Measurements from ENCODE around the gene DLX1. TPM values are rescaled to one million over a fixed set of nuclear protein-coding genes. Genes with fewer than 3 reads are reported as not detected.

DLX1 gene
- 25.2 and 29.7 TPM in 2 replicates for total RNA-seq
- long read RNA-seq, transcript DLX1-203 (3 exons, 2,640 nt): major isoform, 25 of 42 reads
- long read RNA-seq, partial matches to known transcripts: 0 of 42 reads
- long read RNA-seq, other reads (novel, unspliced or antisense): 13 of 42 reads

DNA sequence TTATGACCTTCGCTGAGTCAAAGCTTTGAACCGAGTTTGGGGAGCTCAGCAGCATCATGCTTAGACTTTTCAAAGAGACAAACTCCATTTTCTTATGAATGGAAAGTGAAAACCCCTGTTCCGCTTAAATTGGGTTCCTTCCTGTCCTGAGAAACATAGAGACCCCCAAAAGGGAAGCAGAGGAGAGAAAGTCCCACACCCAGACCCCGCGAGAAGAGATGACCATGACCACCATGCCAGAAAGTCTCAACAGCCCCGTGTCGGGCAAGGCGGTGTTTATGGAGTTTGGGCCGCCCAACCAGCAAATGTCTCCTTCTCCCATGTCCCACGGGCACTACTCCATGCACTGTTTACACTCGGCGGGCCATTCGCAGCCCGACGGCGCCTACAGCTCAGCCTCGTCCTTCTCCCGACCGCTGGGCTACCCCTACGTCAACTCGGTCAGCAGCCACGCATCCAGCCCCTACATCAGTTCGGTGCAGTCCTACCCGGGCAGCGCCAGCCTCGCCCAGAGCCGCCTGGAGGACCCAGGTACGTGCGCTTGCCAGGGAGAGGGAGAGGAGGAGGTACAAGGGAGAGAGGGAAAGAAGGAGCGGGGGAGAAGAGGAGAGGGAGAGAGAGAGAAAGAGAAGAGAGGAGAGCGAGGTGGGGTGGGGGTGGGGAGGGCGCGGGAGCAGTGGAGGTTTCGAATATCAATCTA lies at the start of gene DLX1:
TSS of gene DLX1 (plus strand) at position 48 of the 700 bp plus-strand sequence. CDS start at position 219, 171 bp downstream.
- Mint-ChIP-seq H3K27me3 (ENCODE audit: unreplicated experiment) (no peaks in the 10 kb centered on the region), H3K9me3 (ENCODE audit: unreplicated experiment) (no peaks in the 10 kb centered on the region), H3K4me3 (ENCODE audit: unreplicated experiment) (peak within 1 kb of the TSS; percentile 99), H3K4me1 (ENCODE audit: unreplicated experiment) (peaks cover 51% of the 10 kb centered on the region), H3K27ac (ENCODE audit: unreplicated experiment) (peak within 1 kb of the TSS; percentile 100), H3K36me3 (ENCODE audit: unreplicated experiment) (peaks cover 19% of the 10 kb centered on the region)
- TF ChIP-seq, protein P1, sequence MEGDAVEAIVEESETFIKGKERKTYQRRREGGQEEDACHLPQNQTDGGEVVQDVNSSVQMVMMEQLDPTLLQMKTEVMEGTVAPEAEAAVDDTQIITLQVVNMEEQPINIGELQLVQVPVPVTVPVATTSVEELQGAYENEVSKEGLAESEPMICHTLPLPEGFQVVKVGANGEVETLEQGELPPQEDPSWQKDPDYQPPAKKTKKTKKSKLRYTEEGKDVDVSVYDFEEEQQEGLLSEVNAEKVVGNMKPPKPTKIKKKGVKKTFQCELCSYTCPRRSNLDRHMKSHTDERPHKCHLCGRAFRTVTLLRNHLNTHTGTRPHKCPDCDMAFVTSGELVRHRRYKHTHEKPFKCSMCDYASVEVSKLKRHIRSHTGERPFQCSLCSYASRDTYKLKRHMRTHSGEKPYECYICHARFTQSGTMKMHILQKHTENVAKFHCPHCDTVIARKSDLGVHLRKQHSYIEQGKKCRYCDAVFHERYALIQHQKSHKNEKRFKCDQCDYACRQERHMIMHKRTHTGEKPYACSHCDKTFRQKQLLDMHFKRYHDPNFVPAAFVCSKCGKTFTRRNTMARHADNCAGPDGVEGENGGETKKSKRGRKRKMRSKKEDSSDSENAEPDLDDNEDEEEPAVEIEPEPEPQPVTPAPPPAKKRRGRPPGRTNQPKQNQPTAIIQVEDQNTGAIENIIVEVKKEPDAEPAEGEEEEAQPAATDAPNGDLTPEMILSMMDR (IDR thresholded peaks at IDR 0.05): no peak
- DNase-seq (ENCODE audit: extremely low spot score, unreplicated experiment): peak; percentile 84

- H3K27me3 Mint-ChIP-seq (ENCODE audit: unreplicated experiment): no peaks in the 10 kb centered on the region
- H3K4me3 Mint-ChIP-seq (ENCODE audit: unreplicated experiment): no peak overlapping the region
- DNase-seq (ENCODE audit: extremely low spot score, unreplicated experiment): no peak
- peaks cover 26% of the 10 kb centered on the region for H3K4me1 Mint-ChIP-seq (ENCODE audit: unreplicated experiment)
- peak overlapping the region; percentile 39 for H3K27ac Mint-ChIP-seq (ENCODE audit: unreplicated experiment)
- TF ChIP-seq, protein P1 (IDR thresholded peaks at IDR 0.05): no peak
- H3K36me3 Mint-ChIP-seq (ENCODE audit: unreplicated experiment): no peaks in the 10 kb centered on the region
- no peaks in the 10 kb centered on the region for H3K9me3 Mint-ChIP-seq (ENCODE audit: unreplicated experiment)
Observed at GRCh38 chr2:172038121-172038520, 47.2 kb upstream of the DLX1 start.

- TF ChIP-seq, protein P1 (IDR thresholded peaks at IDR 0.05): no peak
- Mint-ChIP-seq H3K27me3 (ENCODE audit: unreplicated experiment) (no peaks in the 10 kb centered on the region), H3K27ac (ENCODE audit: unreplicated experiment) (peak overlapping the region; percentile 76), H3K9me3 (ENCODE audit: unreplicated experiment) (no peaks in the 10 kb centered on the region), H3K4me1 (ENCODE audit: unreplicated experiment) (peaks cover 26% of the 10 kb centered on the region), H3K36me3 (ENCODE audit: unreplicated experiment) (no peaks in the 10 kb centered on the region), H3K4me3 (ENCODE audit: unreplicated experiment) (no peak overlapping the region)
- DNase-seq (ENCODE audit: extremely low spot score, unreplicated experiment): no peak
Observed at GRCh38 chr2:172038604-172039003, 46.7 kb upstream of the DLX1 start.

DNA sequence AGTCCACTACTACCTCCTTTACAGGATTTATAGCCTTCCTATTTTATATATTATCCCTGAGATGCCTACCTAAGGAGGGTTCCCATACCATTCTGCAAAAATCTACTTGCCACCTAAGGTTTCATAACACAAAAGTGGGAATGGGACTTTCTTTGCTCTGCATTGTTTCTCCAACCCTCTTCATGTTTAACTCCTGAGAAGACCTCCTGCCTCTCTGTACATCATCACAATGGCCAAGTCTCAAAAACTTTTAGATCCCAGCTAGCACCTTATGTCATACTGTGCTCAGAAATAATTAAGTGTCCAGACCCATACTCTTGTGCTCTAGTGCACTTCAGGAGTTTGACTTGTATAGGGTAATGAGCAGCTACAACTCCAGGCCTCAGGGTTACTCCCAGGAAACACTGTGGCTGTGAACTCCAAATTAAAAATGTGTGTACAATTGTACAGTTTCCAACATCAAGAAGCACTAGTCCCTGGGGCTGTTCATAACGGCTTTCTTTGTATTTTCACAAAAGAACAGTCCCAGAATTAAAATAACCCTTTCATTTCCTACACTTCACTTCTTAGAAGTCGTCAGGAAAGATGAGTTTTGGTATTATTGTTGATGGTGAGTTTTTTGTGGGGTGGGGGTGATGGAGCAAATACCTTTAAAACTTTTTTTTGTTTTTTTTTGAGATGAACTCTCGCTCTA lies 46.1 kb upstream of the DLX1 start:
- TF ChIP-seq, protein P1 (IDR thresholded peaks at IDR 0.05): no peak
- peak overlapping the region; percentile 76 for H3K27ac Mint-ChIP-seq (ENCODE audit: unreplicated experiment)
- DNase-seq (ENCODE audit: extremely low spot score, unreplicated experiment): no peak
- H3K36me3 Mint-ChIP-seq (ENCODE audit: unreplicated experiment): no peaks in the 10 kb centered on the region
- peaks cover 26% of the 10 kb centered on the region for H3K4me1 Mint-ChIP-seq (ENCODE audit: unreplicated experiment)
- no peaks in the 10 kb centered on the region for H3K9me3 Mint-ChIP-seq (ENCODE audit: unreplicated experiment)
- no peak overlapping the region for H3K4me3 Mint-ChIP-seq (ENCODE audit: unreplicated experiment)
- H3K27me3 Mint-ChIP-seq (ENCODE audit: unreplicated experiment): no peaks in the 10 kb centered on the region

DNA sequence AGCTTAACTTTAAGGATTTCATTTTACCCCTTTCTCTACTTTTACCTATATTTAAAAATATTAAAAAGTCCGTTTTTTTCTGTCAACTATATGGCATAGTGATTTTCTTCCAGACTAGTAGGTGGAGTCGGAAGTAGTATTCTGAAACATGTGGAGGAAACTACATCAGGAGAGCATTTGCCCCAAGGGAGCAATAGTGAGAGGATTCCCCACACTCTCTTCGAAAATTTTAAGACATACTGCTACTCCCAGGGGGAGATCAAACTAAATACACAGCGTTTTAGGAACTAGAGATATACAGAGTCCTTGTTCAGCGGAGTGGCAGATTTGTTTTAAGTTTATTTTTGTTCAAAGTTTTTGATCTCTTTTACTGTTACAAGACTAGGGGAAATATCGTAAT lies 45.0 kb upstream of the DLX1 start:
- Mint-ChIP-seq H3K27me3 (ENCODE audit: unreplicated experiment) (no peaks in the 10 kb centered on the region), H3K27ac (ENCODE audit: unreplicated experiment) (no peak overlapping the region), H3K36me3 (ENCODE audit: unreplicated experiment) (no peaks in the 10 kb centered on the region), H3K4me3 (ENCODE audit: unreplicated experiment) (no peak overlapping the region), H3K4me1 (ENCODE audit: unreplicated experiment) (peaks cover 26% of the 10 kb centered on the region), H3K9me3 (ENCODE audit: unreplicated experiment) (no peaks in the 10 kb centered on the region)
- TF ChIP-seq, protein P1 (IDR thresholded peaks at IDR 0.05): no peak
- no peak for DNase-seq (ENCODE audit: extremely low spot score, unreplicated experiment)
